Limb (tissue), 2 donors: ENCODE results near the gene GPR148.

Experiments
- DNase-seq, 2 donors: peaks; one replicate each; pipeline ENCODE4 v3.0.0-alpha.2; 2016; ENCODE audit errors: extremely low spot score in 2 of 2

Gene GPR148

DNA sequence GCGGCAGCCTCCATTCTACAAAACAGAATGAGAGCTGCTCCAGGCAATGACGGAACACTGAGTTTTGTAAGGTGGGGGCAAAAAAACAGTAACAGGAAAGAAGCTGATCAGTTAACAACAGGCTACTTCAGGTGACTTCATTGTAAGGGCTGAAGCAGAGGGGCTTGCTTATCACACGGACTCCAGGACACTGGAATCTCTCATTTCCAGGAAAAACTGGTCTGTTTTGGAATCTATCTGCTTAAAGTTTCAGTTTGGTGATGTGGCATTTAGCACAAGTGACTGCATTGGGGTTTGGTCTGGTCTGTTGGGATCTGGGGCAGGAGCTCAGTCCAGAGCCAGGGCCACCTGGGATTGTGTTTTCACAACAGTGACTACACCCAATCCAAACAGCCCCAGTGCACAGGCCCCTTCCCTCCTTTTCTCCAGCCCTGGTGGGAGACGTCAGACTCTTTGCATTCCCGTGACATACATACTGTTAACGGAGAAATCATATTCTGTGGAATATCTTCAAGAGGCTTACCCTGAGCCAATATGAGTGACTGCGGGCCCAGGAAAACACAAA is 40.6 kb downstream of the GPR148 start:
- DNase-seq = no peak

DNA sequence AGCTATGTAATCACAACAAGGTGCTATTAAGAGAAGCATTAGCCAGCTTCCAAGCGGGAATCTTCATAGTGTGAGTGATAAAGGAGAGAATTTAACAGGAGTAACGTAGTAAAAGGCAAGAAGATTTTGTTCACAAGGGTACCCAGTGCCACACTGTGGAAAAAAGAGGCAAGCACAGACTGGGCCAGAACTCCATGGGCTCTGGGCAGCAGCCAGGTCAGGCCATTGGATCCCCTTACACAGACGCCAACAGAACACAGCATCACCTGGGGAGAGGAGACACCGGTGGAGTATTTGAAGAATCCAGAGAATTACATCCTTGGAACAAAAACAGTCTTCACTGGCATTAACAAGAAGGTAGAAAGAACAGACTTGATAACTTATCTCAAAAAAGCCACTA is 47.7 kb downstream of the GPR148 start:
- no peak for DNase-seq

DNA sequence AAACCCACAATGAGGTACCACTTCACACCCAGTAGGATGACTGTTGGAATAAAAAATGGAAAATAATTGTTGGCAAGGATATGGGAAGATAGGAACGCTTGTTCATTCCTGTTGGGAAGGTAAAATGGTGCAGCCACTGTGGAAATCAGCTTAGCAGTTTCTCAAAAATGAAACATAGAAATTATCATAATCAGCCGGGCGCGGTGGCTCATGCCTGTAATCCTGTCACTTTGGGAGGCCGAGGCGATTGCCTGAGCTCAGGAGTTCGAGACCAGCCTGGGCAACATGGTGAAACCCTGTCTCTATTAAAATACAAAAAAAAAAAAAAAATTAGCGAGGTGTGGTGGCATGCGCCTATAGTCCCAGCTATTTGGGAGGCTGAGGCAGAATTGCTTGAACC is 49.9 kb downstream of the GPR148 start:
- DNase-seq = no peak
